Activated gamma-delta T cell (primary cell): Measurements from ENCODE around the gene ABHD12.

Experiments used
- DNase-seq: peaks from one replicate; lab custom pipeline; 2025; lab: John Stamatoyannopoulos, UW

ABHD12 gene

GRCh38 chr20:25289886-25290597 lies 100.6 kb downstream of the ABHD12 start:
- DNase-seq, result no peak

GRCh38 chr20:25288291-25289181 lies 102.1 kb downstream of the ABHD12 start:
- no peak for DNase-seq

- no peak for DNase-seq
Measured at GRCh38 chr20:25287631-25288290, 102.9 kb downstream of the ABHD12 start.

DNA sequence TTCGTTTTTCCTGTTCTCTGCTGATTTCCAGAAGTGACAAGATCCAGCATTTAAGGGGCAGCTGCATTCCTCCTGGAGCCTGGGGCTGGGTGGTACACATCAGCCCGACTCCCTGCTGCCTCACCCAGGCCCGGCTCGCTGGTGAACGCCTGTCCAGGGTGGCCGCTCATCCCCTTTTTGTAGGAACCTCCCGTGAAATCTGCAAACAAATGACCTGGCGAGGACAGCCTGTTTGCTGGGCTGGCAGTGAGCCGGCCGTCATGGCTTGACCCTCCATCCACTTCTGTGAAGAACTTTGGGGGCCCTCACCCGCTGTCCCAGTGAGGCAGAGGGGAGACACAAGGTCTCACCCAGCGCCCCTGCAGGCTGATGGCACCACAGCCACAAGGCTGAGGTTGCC lies 103.7 kb downstream of the ABHD12 start:
- no peak for DNase-seq

GRCh38 chr20:25285856-25286798 lies 104.5 kb downstream of the ABHD12 start:
- DNase-seq, result no peak

DNA sequence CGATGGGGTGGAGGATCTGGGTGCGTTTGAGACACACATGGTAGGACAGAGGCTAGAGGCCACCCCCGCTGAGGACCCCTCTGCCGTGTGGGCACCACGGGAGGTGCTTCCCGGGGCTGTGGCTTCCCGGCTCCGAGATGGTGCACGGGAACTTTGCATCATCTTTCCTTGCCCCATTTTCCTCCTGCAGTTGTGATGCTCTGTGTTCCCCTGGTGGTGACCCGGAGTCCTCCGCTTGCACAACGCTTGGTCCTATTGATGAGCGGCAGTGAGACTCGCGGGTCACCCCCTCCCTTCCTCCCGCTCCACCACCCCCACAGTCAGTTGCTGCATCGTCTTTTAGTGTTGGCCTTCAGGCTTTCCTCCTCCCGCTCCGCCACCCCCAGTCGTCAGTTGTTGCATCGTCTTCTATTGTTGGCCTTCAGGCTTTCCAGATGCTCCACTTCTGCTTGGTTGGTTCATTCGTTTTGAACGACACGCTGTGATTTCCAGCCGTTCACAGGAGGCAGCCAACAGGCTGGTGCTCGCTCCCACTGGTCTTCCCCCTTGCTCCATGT lies 105.5 kb downstream of the ABHD12 start:
- DNase-seq, result no peak

GRCh38 chr20:25284131-25284601 lies 106.5 kb downstream of the ABHD12 start:
- no peak for DNase-seq

DNA sequence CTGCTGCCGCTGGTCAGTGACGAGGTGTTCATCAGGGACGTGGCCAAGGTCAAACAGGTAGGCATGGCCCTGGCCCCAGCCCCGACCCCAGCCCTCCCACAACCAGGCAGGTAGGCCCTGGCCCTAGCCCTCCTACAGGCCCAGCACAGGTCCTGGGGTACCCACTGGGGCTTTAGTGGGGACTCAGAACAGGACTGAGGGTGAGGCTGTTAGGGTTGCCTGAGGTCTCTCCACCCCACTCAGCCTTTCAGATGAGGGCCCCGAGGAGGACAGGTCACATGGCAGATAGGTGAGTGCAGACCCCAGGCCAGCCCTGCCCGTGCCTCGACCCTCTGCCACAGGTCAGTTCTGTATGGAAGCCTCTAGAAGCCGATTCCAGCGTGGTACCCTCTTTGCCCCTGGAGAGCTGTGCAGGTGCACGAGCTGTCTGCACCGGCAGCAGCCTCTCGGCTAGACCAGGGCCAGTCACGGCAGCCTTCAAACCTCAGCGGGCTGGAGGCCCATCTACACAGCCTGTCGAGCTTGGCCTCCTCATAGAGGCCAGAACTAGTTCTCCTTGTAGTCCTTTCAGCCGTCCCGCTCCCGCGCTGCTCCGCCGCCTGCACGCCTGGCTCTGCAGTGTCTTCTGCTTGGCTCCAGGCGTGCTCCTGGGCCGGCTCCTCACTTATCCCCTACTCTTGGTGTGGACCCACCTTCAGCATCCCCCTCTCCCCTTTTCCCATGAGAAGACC lies 107.2 kb downstream of the ABHD12 start:
- no peak for DNase-seq

GRCh38 chr20:25282796-25283195 lies 107.8 kb downstream of the ABHD12 start:
- DNase-seq, result no peak

DNA sequence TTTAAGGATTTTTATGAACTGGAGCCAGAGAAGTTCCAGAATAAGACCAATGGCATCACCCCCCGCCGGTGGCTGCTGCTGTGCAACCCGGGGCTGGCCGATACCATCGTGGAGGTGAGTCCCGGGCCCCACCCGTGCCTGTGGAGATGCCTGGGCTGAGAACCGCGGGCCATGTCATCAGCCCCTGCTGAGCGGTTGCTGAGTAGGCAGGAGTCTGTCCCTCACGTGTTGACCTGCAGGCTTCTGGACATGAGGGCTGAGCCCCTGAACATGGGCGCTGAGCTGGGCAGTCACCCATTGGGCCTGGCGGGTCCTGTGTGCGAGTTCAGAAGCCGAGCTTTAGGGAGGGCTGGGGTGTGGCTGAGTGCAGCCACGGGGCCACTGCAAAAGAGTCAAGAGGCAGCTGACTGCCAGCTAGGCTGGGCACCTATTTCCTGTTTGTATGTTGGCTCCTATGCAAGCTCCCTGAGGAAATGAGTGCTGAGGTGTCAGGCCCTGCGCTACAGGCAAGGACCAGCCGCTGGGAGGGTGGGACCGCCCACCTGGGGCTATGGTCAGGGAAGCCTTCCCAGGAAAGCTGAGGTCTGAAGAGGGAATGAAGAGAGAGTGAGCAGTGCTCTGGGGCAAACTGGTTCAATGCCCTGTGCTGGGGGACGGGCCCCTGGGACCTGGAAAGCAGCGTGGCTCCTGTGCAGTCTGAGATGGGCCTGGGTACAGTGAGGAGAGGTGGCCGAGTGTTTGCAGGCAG lies 108.4 kb downstream of the ABHD12 start:
- DNase-seq, result no peak

GRCh38 chr20:25281541-25281991 lies 109.1 kb downstream of the ABHD12 start:
- DNase-seq, result no peak

DNA sequence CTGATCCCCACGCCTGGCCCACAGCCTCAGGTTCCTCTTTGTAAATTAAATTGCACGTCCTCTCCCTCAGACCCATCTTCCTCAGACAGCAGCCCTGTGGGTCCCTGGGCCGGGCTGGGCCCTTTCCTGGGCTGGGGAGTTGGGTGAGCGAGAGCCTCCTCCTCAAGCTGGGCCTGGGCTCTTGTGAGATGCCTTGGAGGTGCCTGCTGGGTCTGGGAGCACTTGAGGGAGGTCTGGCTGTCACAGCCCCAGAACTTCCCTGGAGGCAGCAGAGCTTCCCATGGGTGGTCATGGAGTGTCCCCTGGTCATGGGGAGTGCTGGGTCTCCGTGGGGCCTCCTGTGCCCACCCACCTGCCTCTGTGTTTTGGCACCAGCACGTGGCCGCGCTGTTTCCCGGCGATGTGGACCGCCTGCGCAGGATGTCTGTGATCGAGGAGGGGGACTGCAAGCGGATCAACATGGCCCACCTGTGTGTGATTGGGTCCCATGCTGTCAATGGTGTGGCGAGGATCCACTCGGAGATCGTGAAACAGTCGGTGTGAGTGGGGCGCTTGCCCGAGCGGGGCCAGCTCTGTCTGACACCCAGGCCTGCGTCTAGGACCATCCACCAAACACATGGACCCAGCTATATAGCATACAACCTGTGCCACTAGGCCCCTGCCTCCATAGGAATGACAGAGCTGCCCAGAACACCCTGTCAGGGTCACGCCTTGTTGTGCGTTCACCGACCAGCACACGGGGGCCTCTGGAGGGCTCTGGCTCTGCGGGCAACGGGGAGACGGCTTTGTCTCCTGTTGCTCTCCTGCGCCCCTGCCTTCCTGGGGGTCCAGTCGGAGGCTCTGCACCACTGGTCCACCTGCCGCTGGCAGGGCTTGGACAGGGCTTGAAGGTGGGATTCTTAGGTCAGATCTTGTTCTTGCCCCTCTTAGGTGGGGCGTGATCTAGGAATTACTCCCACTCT lies 109.8 kb downstream of the ABHD12 start:
- no peak for DNase-seq

DNA sequence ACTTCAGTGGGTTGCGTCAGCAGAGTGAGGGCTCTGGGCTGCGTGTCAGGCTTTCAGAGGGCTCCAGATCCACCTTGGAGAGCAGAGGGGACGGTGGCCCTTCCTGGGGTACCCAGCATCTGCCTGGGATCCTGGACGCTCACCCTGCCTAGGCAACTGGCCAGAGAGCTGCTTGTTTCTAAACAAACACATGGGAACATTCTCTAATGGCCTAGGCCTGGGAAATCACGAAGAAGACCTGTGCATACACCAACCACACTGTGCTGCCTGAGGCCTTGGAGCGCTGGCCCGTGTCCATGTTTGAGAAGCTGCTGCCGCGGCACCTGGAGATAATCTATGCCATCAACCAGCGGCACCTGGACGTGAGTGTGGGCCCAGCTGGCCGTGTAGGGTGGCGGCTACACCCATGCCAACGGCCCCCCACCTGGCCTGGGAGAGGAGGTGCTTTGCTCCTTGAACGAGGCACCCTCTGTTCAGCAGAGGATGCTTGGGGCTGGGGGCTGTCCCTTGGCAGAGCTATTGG lies 110.5 kb downstream of the ABHD12 start:
- DNase-seq, result no peak

GRCh38 chr20:25279403-25279802 lies 111.2 kb downstream of the ABHD12 start:
- no peak for DNase-seq

GRCh38 chr20:25278636-25279361 lies 111.8 kb downstream of the ABHD12 start:
- no peak for DNase-seq

- DNase-seq, result no peak
Measured at GRCh38 chr20:25277941-25278521, 112.6 kb downstream of the ABHD12 start.
